Trophoblast cell (in vitro differentiated cells and primary cell): Measurements from ENCODE around the gene PLA2G4C.

Experiments used
- DNase-seq, 2 donors: peaks; one replicate each; pipeline ENCODE4 v3.0.0-alpha.2; 2016
- H2AFZ ChIP-seq: 2 replicates; pipeline ENCODE4 v1.6.1; 2013; ENCODE audit warnings: low read length, moderate library complexity, mild to moderate bottlenecking; ENCODE audit not compliant: insufficient read depth, poor library complexity
- H2AK5ac ChIP-seq: 2 replicates; pipeline ENCODE4 v1.6.1; 2013; ENCODE audit warnings: mild to moderate bottlenecking, low read length
- H2BK120ac ChIP-seq: 2 replicates; pipeline ENCODE4 v1.6.1; 2013; ENCODE audit warnings: low read length, mild to moderate bottlenecking, moderate library complexity; ENCODE audit not compliant: insufficient read depth, poor library complexity
- H2BK12ac ChIP-seq: 2 replicates; pipeline ENCODE4 v1.6.1; 2013; ENCODE audit warnings: mild to moderate bottlenecking, low read length, moderate library complexity
- H2BK5ac ChIP-seq: 2 replicates; pipeline ENCODE4 v1.6.1; 2013; ENCODE audit warnings: low read length, low read depth, moderate library complexity, mild to moderate bottlenecking; ENCODE audit not compliant: poor library complexity
- H3K14ac ChIP-seq: 2 replicates; pipeline ENCODE4 v1.6.1; 2013; ENCODE audit warnings: mild to moderate bottlenecking, low read length
- H3K18ac ChIP-seq: 2 replicates; pipeline ENCODE4 v1.6.1; 2013; ENCODE audit warnings: mild to moderate bottlenecking, low read length
- H3K23ac ChIP-seq: 2 replicates; pipeline ENCODE4 v1.6.1; 2013; ENCODE audit warnings: low read length
- H3K27ac ChIP-seq: 2 replicates; pipeline ENCODE4 v1.5.1; 2013; ENCODE audit warnings: low read depth, mild to moderate bottlenecking, inconsistent platforms, low read length, moderate library complexity
- H3K27me3 ChIP-seq: 2 replicates; pipeline ENCODE4 v1.6.1; 2013; ENCODE audit warnings: inconsistent platforms, mild to moderate bottlenecking, low read length, moderate library complexity; ENCODE audit not compliant: insufficient read depth
- H3K36me3 ChIP-seq, 2 experiments: 1 replicate in 1 of 2; 2 replicates in 1 of 2; pipeline ENCODE4 v1.6.1; 2013; ENCODE audit warnings: low read length in 2 of 2, mild to moderate bottlenecking in 2 of 2, moderate library complexity in 1 of 2; ENCODE audit not compliant: insufficient read depth in 2 of 2, control insufficient read depth in 1 of 2
- H3K4ac ChIP-seq: 2 replicates; pipeline ENCODE4 v1.6.1; 2013; ENCODE audit warnings: low read depth, mild to moderate bottlenecking, low read length, moderate library complexity
- H3K4me1 ChIP-seq, 2 experiments: 1 replicate in 1 of 2; 2 replicates in 1 of 2; pipeline ENCODE4 v1.6.1; 2013; ENCODE audit warnings: low read length in 2 of 2, mild to moderate bottlenecking in 2 of 2, moderate library complexity in 1 of 2; ENCODE audit not compliant: insufficient read depth in 2 of 2, control insufficient read depth in 1 of 2
- H3K4me2 ChIP-seq: 2 replicates; pipeline ENCODE4 v1.6.1; 2013; ENCODE audit warnings: inconsistent platforms, mild to moderate bottlenecking, low read length, moderate library complexity
- H3K4me3 ChIP-seq: 2 replicates; pipeline ENCODE4 v1.5.1; 2013; ENCODE audit warnings: mild to moderate bottlenecking, low read depth, low read length, inconsistent platforms
- H3K79me1 ChIP-seq: one replicate; pipeline ENCODE4 v1.6.1; 2013; ENCODE audit warnings: low read length
- H3K79me2 ChIP-seq: 2 replicates; pipeline ENCODE4 v1.6.1; 2013; ENCODE audit warnings: low read length, mild to moderate bottlenecking; ENCODE audit not compliant: control insufficient read depth, insufficient read depth, poor library complexity
- H3K9ac ChIP-seq: 2 replicates; pipeline ENCODE4 v1.6.1; 2013; ENCODE audit warnings: mild to moderate bottlenecking, low read length
- H3K9me3 ChIP-seq: 2 replicates; pipeline ENCODE4 v1.6.1; 2013; ENCODE audit warnings: low read depth, mild to moderate bottlenecking, control low read depth, inconsistent platforms, low read length; ENCODE audit not compliant: insufficient read depth
- H4K12ac ChIP-seq: 2 replicates; pipeline ENCODE4 v1.6.1; 2013; ENCODE audit warnings: low read depth, mild to moderate bottlenecking, low read length, moderate library complexity
- H4K8ac ChIP-seq: 2 replicates; pipeline ENCODE4 v1.6.1; 2013; ENCODE audit warnings: low read depth, mild to moderate bottlenecking, low read length, moderate library complexity
- H4K91ac ChIP-seq: one replicate; pipeline ENCODE4 v1.6.1; 2013; ENCODE audit warnings: low read depth, mild to moderate bottlenecking, low read length, moderate library complexity
- WGBS: extraction: QIAGEN DNeasy Blood & Tissue Kit; methylation state at CpG from one replicate; pipeline ENCODE4 v1.1.7; 2013; ENCODE audit warnings: missing lambda C conversion rate; ENCODE audit not compliant: insufficient read length, insufficient coverage; ENCODE audit errors: extremely low coverage; 5-methylcytosine and 5-hydroxymethylcytosine counted together

PLA2G4C gene

GRCh38 chr19:48064509-48064908 is 46.1 kb downstream of the PLA2G4C start:
- Histone ChIP-seq H4K12ac (no peak overlapping the region), H3K4me1 (no peaks in the 10 kb centered on the region), H2BK5ac (no peak overlapping the region), H2BK12ac (no peak overlapping the region), H3K27ac (no peak overlapping the region), H3K79me1 (no peaks in the 10 kb centered on the region), H3K36me3 (no peaks in the 10 kb centered on the region), H3K79me2 (no peaks in the 10 kb centered on the region), H4K8ac (no peak overlapping the region), H3K18ac (no peak overlapping the region), H3K9me3 (no peaks in the 10 kb centered on the region), H3K27me3 (no peaks in the 10 kb centered on the region), H3K4me3 (no peak overlapping the region), H3K4me2 (no peak overlapping the region), H3K9ac (no peak overlapping the region), H4K91ac (no peak overlapping the region), H3K23ac (no peak overlapping the region), H3K14ac (no peak overlapping the region), H3K4ac (no peak overlapping the region), H2BK120ac (no peak overlapping the region), H2AK5ac (no peak overlapping the region), H2AFZ (no peak overlapping the region)
- no CpG with 5 or more reads among the region's 2 CpGs for WGBS
- no peak for DNase-seq

GRCh38 chr19:48061401-48062344 is 48.9 kb downstream of the PLA2G4C start:
- WGBS: no CpG with 5 or more reads among the region's 37 CpGs
- Histone ChIP-seq H3K18ac (no peak overlapping the region), H4K12ac (no peak overlapping the region), H3K9ac (no peak overlapping the region), H3K9me3 (no peaks in the 10 kb centered on the region), H3K14ac (no peak overlapping the region), H2AFZ (no peak overlapping the region), H3K36me3 (no peaks in the 10 kb centered on the region), H3K4me3 (no peak overlapping the region), H2BK12ac (no peak overlapping the region), H3K27me3 (no peaks in the 10 kb centered on the region), H3K4ac (no peak overlapping the region), H3K79me1 (no peaks in the 10 kb centered on the region), H3K79me2 (no peaks in the 10 kb centered on the region), H3K23ac (no peak overlapping the region), H3K4me2 (no peak overlapping the region), H2BK120ac (no peak overlapping the region), H4K8ac (no peak overlapping the region), H3K27ac (no peak overlapping the region), H2AK5ac (no peak overlapping the region), H2BK5ac (no peak overlapping the region), H4K91ac (no peak overlapping the region), H3K4me1 (no peaks in the 10 kb centered on the region)
- DNase-seq: no peak

- Histone ChIP-seq H3K4ac (no peak overlapping the region), H3K27ac (no peak overlapping the region), H2BK12ac (no peak overlapping the region), H3K9ac (no peak overlapping the region), H3K23ac (no peak overlapping the region), H4K12ac (no peak overlapping the region), H3K79me1 (no peaks in the 10 kb centered on the region), H3K4me2 (no peak overlapping the region), H3K4me3 (no peak overlapping the region), H3K9me3 (no peaks in the 10 kb centered on the region), H3K18ac (no peak overlapping the region), H3K27me3 (no peaks in the 10 kb centered on the region), H3K14ac (no peak overlapping the region), H4K91ac (no peak overlapping the region), H3K36me3 (no peaks in the 10 kb centered on the region), H3K4me1 (no peaks in the 10 kb centered on the region), H3K79me2 (no peaks in the 10 kb centered on the region), H2AFZ (no peak overlapping the region), H2AK5ac (no peak overlapping the region), H4K8ac (no peak overlapping the region), H2BK120ac (no peak overlapping the region), H2BK5ac (no peak overlapping the region)
- no CpG with 5 or more reads among the region's 5 CpGs for WGBS
- no peak for DNase-seq
Observed at GRCh38 chr19:48060381-48060780, 50.2 kb downstream of the PLA2G4C start.

DNA sequence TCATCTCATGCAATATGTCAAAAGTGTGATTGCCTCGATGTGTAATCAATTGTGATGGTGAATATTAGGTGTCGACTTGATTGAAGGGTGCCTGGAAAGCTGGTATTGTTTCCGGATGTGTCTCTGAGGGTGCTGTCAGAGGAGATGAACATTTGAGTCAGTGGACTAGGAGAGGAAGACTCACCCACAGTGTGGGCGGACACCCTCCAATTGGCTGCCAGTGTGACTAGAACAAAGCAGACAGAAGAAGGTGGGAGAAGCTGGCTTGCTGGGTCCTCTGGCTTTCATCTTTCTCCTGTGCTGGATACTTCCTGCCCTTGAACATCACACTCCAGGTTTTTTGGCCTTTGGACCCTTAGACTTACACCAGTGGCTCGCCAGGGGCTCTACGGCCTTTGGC is 51.3 kb downstream of the PLA2G4C start:
- H3K27ac ChIP-seq: no peak overlapping the region
- H2AK5ac ChIP-seq: no peak overlapping the region
- H2BK12ac ChIP-seq: no peak overlapping the region
- WGBS: no CpG with 5 or more reads among the region's 6 CpGs
- no peak overlapping the region for H2BK120ac ChIP-seq
- H3K18ac ChIP-seq: no peak overlapping the region
- H2BK5ac ChIP-seq: no peak overlapping the region
- H2AFZ ChIP-seq: no peak overlapping the region
- H3K4me2 ChIP-seq: no peak overlapping the region
- H3K4me1 ChIP-seq: no peaks in the 10 kb centered on the region
- no peak overlapping the region for H3K23ac ChIP-seq
- H3K9me3 ChIP-seq: no peaks in the 10 kb centered on the region
- no peak overlapping the region for H4K8ac ChIP-seq
- no peaks in the 10 kb centered on the region for H3K27me3 ChIP-seq
- DNase-seq: no peak
- no peaks in the 10 kb centered on the region for H3K36me3 ChIP-seq
- no peak overlapping the region for H3K14ac ChIP-seq
- H3K4ac ChIP-seq: no peak overlapping the region
- no peak overlapping the region for H4K12ac ChIP-seq
- H4K91ac ChIP-seq: no peak overlapping the region
- H3K79me2 ChIP-seq: no peaks in the 10 kb centered on the region
- no peak overlapping the region for H3K4me3 ChIP-seq
- H3K9ac ChIP-seq: no peak overlapping the region
- H3K79me1 ChIP-seq: no peaks in the 10 kb centered on the region
